HUES48 (cell line): ENCODE results near the gene TNNT2.

Source experiments
- H3K27ac ChIP-seq: one replicate; pipeline ENCODE4 v1.7.0; 2013; ENCODE audit warnings: low read depth, low read length, inconsistent platforms
- H3K27me3 ChIP-seq: 2 replicates; pipeline ENCODE4 v1.6.1; 2013; ENCODE audit warnings: mild to moderate bottlenecking, low read length; ENCODE audit not compliant: control insufficient read depth, insufficient read depth
- H3K36me3 ChIP-seq: 2 replicates; pipeline ENCODE4 v1.6.1; 2013; ENCODE audit warnings: low read length; ENCODE audit not compliant: control insufficient read depth, insufficient read depth
- H3K4me1 ChIP-seq: 2 replicates; pipeline ENCODE4 v1.6.1; 2013; ENCODE audit warnings: mild to moderate bottlenecking, low read length; ENCODE audit not compliant: control insufficient read depth, insufficient read depth
- H3K4me3 ChIP-seq: 2 replicates; pipeline ENCODE4 v1.5.1; 2013; ENCODE audit warnings: mild to moderate bottlenecking, low read depth, low read length
- H3K9ac ChIP-seq: 2 replicates; pipeline ENCODE4 v1.6.1; 2013; ENCODE audit warnings: mild to moderate bottlenecking, low read depth, low read length, moderate library complexity
- H3K9me3 ChIP-seq: 2 replicates; pipeline ENCODE4 v1.6.1; 2013; ENCODE audit warnings: low read length; ENCODE audit not compliant: control insufficient read depth, insufficient read depth

TNNT2 gene

GRCh38 chr1:201356701-201357100, 20.8 kb downstream of the TNNT2 start:
- no peaks in the 10 kb centered on the region for H3K9me3 ChIP-seq
- H3K4me1 ChIP-seq = no peaks in the 10 kb centered on the region; the same call in 1 of the 2 replicates
- H3K4me3 ChIP-seq = no peak overlapping the region
- H3K27me3 ChIP-seq = no peaks in the 10 kb centered on the region; the same call in 1 of the 2 replicates
- H3K27ac ChIP-seq = no peak overlapping the region
- no peak overlapping the region for H3K9ac ChIP-seq
- H3K36me3 ChIP-seq = no peaks in the 10 kb centered on the region

- Histone ChIP-seq H3K27me3 (no peaks in the 10 kb centered on the region; the same call in 1 of the 2 replicates), H3K9me3 (no peaks in the 10 kb centered on the region), H3K4me3 (no peak overlapping the region), H3K4me1 (no peaks in the 10 kb centered on the region; the same call in 1 of the 2 replicates), H3K9ac (no peak overlapping the region), H3K36me3 (no peaks in the 10 kb centered on the region), H3K27ac (no peak overlapping the region)
Measured at GRCh38 chr1:201356236-201356635, 21.2 kb downstream of the TNNT2 start.

GRCh38 chr1:201355471-201355870, 22.0 kb downstream of the TNNT2 start:
- Histone ChIP-seq H3K36me3 (no peaks in the 10 kb centered on the region), H3K4me3 (no peak overlapping the region), H3K4me1 (no peaks in the 10 kb centered on the region; the same call in 1 of the 2 replicates), H3K9ac (no peak overlapping the region), H3K27me3 (no peaks in the 10 kb centered on the region; the same call in 1 of the 2 replicates), H3K27ac (no peak overlapping the region), H3K9me3 (no peaks in the 10 kb centered on the region)

GRCh38 chr1:201354901-201355295, 22.6 kb downstream of the TNNT2 start:
- H3K4me1 ChIP-seq = no peaks in the 10 kb centered on the region; the same call in 1 of the 2 replicates
- H3K36me3 ChIP-seq = no peaks in the 10 kb centered on the region
- no peak overlapping the region for H3K9ac ChIP-seq
- no peak overlapping the region for H3K27ac ChIP-seq
- H3K27me3 ChIP-seq = no peaks in the 10 kb centered on the region; the same call in 1 of the 2 replicates
- no peaks in the 10 kb centered on the region for H3K9me3 ChIP-seq
- H3K4me3 ChIP-seq = no peak overlapping the region

GRCh38 chr1:201354151-201354900, 23.2 kb downstream of the TNNT2 start:
- H3K4me1 ChIP-seq = no peaks in the 10 kb centered on the region; the same call in 1 of the 2 replicates
- H3K4me3 ChIP-seq = no peak overlapping the region
- H3K9ac ChIP-seq = no peak overlapping the region
- no peak overlapping the region for H3K27ac ChIP-seq
- H3K27me3 ChIP-seq = no peaks in the 10 kb centered on the region; the same call in 1 of the 2 replicates
- H3K36me3 ChIP-seq = no peaks in the 10 kb centered on the region
- H3K9me3 ChIP-seq = no peaks in the 10 kb centered on the region

- H3K4me3 ChIP-seq = no peak overlapping the region
- no peaks in the 10 kb centered on the region for H3K9me3 ChIP-seq
- H3K36me3 ChIP-seq = no peaks in the 10 kb centered on the region
- no peak overlapping the region for H3K9ac ChIP-seq
- H3K27ac ChIP-seq = no peak overlapping the region
- peaks cover 1% of the 10 kb centered on the region for H3K4me1 ChIP-seq
- H3K27me3 ChIP-seq = no peaks in the 10 kb centered on the region; the same call in 1 of the 2 replicates
Measured at GRCh38 chr1:201353186-201353940, 24.1 kb downstream of the TNNT2 start.

- Histone ChIP-seq H3K9me3 (no peaks in the 10 kb centered on the region), H3K9ac (no peak overlapping the region), H3K36me3 (no peaks in the 10 kb centered on the region), H3K27ac (no peak overlapping the region), H3K4me3 (no peak overlapping the region), H3K27me3 (no peaks in the 10 kb centered on the region; the same call in 1 of the 2 replicates), H3K4me1 (peaks cover 17% of the 10 kb centered on the region)
Measured at GRCh38 chr1:201351617-201352016, 25.9 kb downstream of the TNNT2 start.

GRCh38 chr1:201350884-201351283, 26.6 kb downstream of the TNNT2 start:
- no peaks in the 10 kb centered on the region for H3K36me3 ChIP-seq
- peaks cover 20% of the 10 kb centered on the region for H3K4me1 ChIP-seq
- H3K27me3 ChIP-seq = no peaks in the 10 kb centered on the region; the same call in 1 of the 2 replicates
- H3K9me3 ChIP-seq = no peaks in the 10 kb centered on the region
- H3K9ac ChIP-seq = no peak overlapping the region
- no peak overlapping the region for H3K4me3 ChIP-seq
- no peak overlapping the region for H3K27ac ChIP-seq

- Histone ChIP-seq H3K4me1 (peaks cover 20% of the 10 kb centered on the region), H3K9me3 (no peaks in the 10 kb centered on the region), H3K36me3 (no peaks in the 10 kb centered on the region), H3K9ac (no peak overlapping the region), H3K27me3 (no peaks in the 10 kb centered on the region; the same call in 1 of the 2 replicates), H3K27ac (no peak overlapping the region), H3K4me3 (no peak overlapping the region)
Measured at GRCh38 chr1:201350361-201350725, 27.1 kb downstream of the TNNT2 start.

- Histone ChIP-seq H3K36me3 (no peaks in the 10 kb centered on the region), H3K9me3 (no peaks in the 10 kb centered on the region), H3K27me3 (no peaks in the 10 kb centered on the region; the same call in 1 of the 2 replicates), H3K4me1 (peaks cover 20% of the 10 kb centered on the region), H3K4me3 (no peak overlapping the region), H3K27ac (no peak overlapping the region), H3K9ac (no peak overlapping the region)
Measured at GRCh38 chr1:201349092-201349491, 28.4 kb downstream of the TNNT2 start.

GRCh38 chr1:201348211-201348566, 29.3 kb downstream of the TNNT2 start:
- Histone ChIP-seq H3K27ac (no peak overlapping the region), H3K27me3 (no peaks in the 10 kb centered on the region; the same call in 1 of the 2 replicates), H3K4me1 (peaks cover 20% of the 10 kb centered on the region), H3K4me3 (no peak overlapping the region), H3K36me3 (no peaks in the 10 kb centered on the region), H3K9ac (no peak overlapping the region), H3K9me3 (no peaks in the 10 kb centered on the region)
